Measurements from ENCODE around the gene CLHC1.
"Not testable (repeated sequence)": the region's sequence is repeated elsewhere in the genome, so short reads cannot be mapped to it uniquely, and the experiment has no call there.

CLHC1 gene

DNA sequence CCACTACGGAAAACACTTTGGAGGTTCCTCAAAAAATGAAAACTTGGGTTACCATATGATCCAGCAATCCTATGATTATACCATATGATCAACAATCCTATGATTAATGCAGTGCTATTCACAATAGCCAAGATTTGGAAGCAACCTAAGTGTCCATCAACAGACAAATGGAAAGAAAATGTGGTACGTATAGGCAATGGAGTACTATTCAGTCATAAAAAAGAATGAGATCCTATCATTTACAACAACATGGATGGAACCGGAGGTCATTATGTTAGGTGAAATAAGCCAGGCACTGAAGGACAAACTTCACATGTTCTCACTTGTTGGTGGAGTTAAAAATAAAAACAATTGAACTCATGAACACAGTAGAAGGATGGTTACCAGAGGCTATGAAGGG is 27.6 kb downstream of the CLHC1 start:
- no peaks in the 10 kb centered on the region for H3K4me1 ChIP-seq (ENCODE audit: insufficient read depth, low read length)
- 97% methylated on average over 2 of the region's 3 CpGs for WGBS
- H3K4me3 ChIP-seq (ENCODE audit: low read length): no peak overlapping the region
- H3K27ac ChIP-seq (ENCODE audit: low read depth, low read length): no peak overlapping the region
- no peak overlapping the region for H3K9ac ChIP-seq (ENCODE audit: low read depth, low read length)
- peaks cover 5% of the 10 kb centered on the region; the same call in 1 of the 2 replicates for H3K9me3 ChIP-seq (ENCODE audit: insufficient read depth, low read depth, low read length)
- peaks cover 11% of the 10 kb centered on the region; the same call in 1 of the 2 replicates for H3K36me3 ChIP-seq (ENCODE audit: insufficient read depth, low read length)
- H3K27me3 ChIP-seq (ENCODE audit: insufficient read depth, low read length): no peaks in the 10 kb centered on the region

DNA sequence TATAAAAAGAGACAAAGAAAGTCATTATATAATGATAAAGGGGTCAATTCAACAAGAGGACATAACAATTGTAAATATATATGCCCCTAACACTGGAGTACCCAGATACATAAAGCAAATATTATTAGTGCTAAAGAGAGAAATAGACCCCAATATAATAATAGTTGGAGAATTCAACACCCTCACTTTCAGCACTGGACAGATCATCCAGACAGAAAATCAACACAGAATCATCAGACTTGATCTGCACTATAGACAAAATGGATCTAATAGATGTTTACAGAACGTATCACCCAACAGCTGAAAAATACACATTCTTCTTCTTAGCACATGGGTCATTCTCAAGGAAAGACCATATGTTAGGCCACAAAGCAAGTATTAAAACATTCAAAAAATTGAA is 31.7 kb downstream of the CLHC1 start:
- no peak overlapping the region for H3K9ac ChIP-seq (ENCODE audit: low read depth, low read length)
- H3K36me3 ChIP-seq (ENCODE audit: insufficient read depth, low read length): peaks cover 10% of the 10 kb centered on the region; the same call in 1 of the 2 replicates
- H3K27me3 ChIP-seq (ENCODE audit: insufficient read depth, low read length): no peaks in the 10 kb centered on the region
- no peak overlapping the region for H3K4me3 ChIP-seq (ENCODE audit: low read length)
- 100% methylated on average over 1 of the region's 1 CpG for WGBS
- H3K27ac ChIP-seq (ENCODE audit: low read depth, low read length): no peak overlapping the region
- H3K4me1 ChIP-seq (ENCODE audit: insufficient read depth, low read length): no peaks in the 10 kb centered on the region
- H3K9me3 ChIP-seq (ENCODE audit: insufficient read depth, low read depth, low read length): peaks cover 5% of the 10 kb centered on the region; the same call in 1 of the 2 replicates

DNA sequence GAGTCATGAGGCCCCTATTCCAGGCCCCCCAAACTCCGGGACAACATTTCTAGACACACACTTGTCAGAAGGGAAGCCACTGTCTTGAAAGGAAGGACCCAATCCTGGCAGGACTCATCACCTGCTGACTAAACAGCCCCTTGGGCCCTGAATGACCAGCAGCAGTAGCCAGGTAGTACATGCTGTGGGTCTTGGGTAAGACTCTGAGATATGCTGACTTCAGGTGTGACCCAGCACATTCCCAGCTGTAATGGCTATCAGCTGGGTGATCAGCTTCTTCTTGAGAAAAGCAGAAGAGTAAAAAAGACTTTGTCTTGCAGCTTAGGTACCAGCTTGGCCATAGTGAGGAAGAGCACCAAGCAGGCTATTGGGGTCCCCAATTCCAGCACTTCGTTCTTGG is 35.6 kb downstream of the CLHC1 start:
- H3K4me3 ChIP-seq (ENCODE audit: low read length): no peak overlapping the region
- H3K9ac ChIP-seq (ENCODE audit: low read depth, low read length): no peak overlapping the region
- H3K27me3 ChIP-seq (ENCODE audit: insufficient read depth, low read length): no peaks in the 10 kb centered on the region
- peaks cover 2% of the 10 kb centered on the region; the same call in 1 of the 2 replicates for H3K9me3 ChIP-seq (ENCODE audit: insufficient read depth, low read depth, low read length)
- whole genome bisulfite sequencing: 96% methylated on average over 2 of the region's 2 CpGs
- H3K27ac ChIP-seq (ENCODE audit: low read depth, low read length): no peak overlapping the region
- H3K4me1 ChIP-seq (ENCODE audit: insufficient read depth, low read length): no peaks in the 10 kb centered on the region
- H3K36me3 ChIP-seq (ENCODE audit: insufficient read depth, low read length): no peaks in the 10 kb centered on the region; the same call in 1 of the 2 replicates

DNA sequence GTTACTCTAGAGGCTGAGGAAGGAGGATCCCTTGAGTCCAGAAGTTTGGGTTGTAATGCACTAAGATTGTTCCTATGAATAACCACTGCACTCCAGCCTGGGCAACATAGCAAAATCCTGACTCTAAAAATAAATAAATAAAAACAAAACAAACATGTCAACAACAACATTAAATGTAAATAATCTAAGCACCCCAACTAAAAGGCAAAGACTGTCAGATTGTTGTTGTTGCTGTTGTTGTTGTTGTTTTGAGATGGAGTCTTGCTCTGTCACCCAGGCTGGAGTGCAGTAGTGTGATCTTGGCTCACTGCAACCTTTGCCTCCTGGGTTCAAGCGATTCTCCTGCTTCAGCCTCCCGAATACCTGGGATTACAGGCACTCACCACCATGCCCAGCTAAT is 40.2 kb downstream of the CLHC1 start:
- not testable (repeated sequence) for H3K9me3 ChIP-seq (ENCODE audit: insufficient read depth, low read depth, low read length); H3K4me1 ChIP-seq (ENCODE audit: insufficient read depth, low read length); H3K36me3 ChIP-seq (ENCODE audit: insufficient read depth, low read length); H3K4me3 ChIP-seq (ENCODE audit: low read length); H3K27me3 ChIP-seq (ENCODE audit: insufficient read depth, low read length); H3K27ac ChIP-seq (ENCODE audit: low read depth, low read length); H3K9ac ChIP-seq (ENCODE audit: low read depth, low read length)
- 100% methylated on average over 2 of the region's 2 CpGs for WGBS

DNA sequence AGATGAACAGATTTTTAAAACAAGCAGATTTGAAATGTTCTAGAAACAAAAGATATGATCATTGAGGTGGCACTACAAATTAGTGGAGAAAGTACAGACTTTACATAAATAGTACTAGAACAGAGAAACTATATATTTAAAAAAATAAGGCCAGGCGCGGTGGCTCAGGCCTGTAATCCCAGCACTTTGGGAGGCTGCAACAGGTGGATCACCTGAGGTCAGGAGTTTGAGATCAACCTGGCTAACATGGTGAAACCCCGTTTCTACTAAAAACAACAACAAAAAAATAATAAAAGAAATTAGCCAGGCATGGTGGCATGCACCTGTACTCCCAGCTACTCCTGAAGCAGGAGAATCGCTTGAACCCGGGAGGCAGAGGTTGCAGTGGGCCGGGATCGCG is 45.3 kb downstream of the CLHC1 start:
- WGBS: 83% methylated on average over 8 of the region's 8 CpGs
- not testable (repeated sequence) for H3K27me3 ChIP-seq (ENCODE audit: insufficient read depth, low read length); H3K4me1 ChIP-seq (ENCODE audit: insufficient read depth, low read length)

DNA sequence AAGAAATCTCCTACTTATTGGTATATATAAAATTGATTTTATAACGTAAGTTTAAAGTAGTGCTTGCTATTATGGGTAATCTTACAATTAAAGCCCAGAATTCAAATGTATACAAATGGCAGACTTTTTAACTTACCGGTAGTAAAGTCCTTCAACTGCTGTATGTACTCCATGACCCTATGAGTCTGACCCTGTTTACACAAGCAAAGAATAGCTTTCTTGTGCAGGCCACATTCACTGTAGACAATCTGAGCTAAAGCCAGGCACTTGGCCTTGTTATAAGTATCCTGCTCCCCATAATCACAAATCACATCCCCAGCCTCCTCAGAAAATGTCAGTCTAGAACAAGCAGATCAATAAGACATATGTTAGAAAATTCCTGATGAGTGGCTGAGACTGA is 51.7 kb downstream of the CLHC1 start:
- Histone ChIP-seq H3K9me3 (ENCODE audit: insufficient read depth, low read depth, low read length) (no peaks in the 10 kb centered on the region), H3K27me3 (ENCODE audit: insufficient read depth, low read length) (no peaks in the 10 kb centered on the region), H3K4me1 (ENCODE audit: insufficient read depth, low read length) (no peaks in the 10 kb centered on the region), H3K9ac (ENCODE audit: low read depth, low read length) (no peak overlapping the region), H3K36me3 (ENCODE audit: insufficient read depth, low read length) (no peaks in the 10 kb centered on the region), H3K27ac (ENCODE audit: low read depth, low read length) (no peak overlapping the region), H3K4me3 (ENCODE audit: low read length) (no peak overlapping the region)
- 92% methylated on average over 1 of the region's 2 CpGs for WGBS

More for the DNA sequence above, 45.3 kb downstream of the CLHC1 start:
- H3K27ac ChIP-seq (ENCODE audit: low read depth, low read length); H3K36me3 ChIP-seq (ENCODE audit: insufficient read depth, low read length); H3K4me3 ChIP-seq (ENCODE audit: low read length); H3K9ac ChIP-seq (ENCODE audit: low read depth, low read length); H3K9me3 ChIP-seq (ENCODE audit: insufficient read depth, low read depth, low read length): not testable (repeated sequence)

DNA sequence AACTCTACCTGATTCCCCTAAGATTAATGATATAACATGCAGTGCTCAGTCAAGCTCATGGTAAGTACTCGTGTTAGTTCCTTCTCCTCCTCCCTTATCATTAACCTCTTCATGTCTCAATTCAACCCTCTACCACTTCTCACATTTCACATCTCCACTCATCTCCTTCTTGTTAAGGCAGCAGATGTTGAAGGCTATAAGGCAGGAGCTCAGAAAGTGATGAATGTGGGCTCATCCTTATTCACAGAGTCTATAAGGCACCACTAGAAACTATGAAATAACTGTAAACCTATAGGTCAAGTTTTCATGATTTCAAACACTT is 56.0 kb downstream of the CLHC1 start:
- Histone ChIP-seq H3K4me3 (ENCODE audit: low read length) (no peak overlapping the region), H3K27me3 (ENCODE audit: insufficient read depth, low read length) (no peaks in the 10 kb centered on the region), H3K36me3 (ENCODE audit: insufficient read depth, low read length) (no peaks in the 10 kb centered on the region), H3K9me3 (ENCODE audit: insufficient read depth, low read depth, low read length) (no peaks in the 10 kb centered on the region), H3K4me1 (ENCODE audit: insufficient read depth, low read length) (peaks cover 12% of the 10 kb centered on the region; the same call in 1 of the 2 replicates), H3K9ac (ENCODE audit: low read depth, low read length) (no peak overlapping the region), H3K27ac (ENCODE audit: low read depth, low read length) (no peak overlapping the region)
- 51% methylated on average over 1 of the region's 1 CpG for WGBS

DNA sequence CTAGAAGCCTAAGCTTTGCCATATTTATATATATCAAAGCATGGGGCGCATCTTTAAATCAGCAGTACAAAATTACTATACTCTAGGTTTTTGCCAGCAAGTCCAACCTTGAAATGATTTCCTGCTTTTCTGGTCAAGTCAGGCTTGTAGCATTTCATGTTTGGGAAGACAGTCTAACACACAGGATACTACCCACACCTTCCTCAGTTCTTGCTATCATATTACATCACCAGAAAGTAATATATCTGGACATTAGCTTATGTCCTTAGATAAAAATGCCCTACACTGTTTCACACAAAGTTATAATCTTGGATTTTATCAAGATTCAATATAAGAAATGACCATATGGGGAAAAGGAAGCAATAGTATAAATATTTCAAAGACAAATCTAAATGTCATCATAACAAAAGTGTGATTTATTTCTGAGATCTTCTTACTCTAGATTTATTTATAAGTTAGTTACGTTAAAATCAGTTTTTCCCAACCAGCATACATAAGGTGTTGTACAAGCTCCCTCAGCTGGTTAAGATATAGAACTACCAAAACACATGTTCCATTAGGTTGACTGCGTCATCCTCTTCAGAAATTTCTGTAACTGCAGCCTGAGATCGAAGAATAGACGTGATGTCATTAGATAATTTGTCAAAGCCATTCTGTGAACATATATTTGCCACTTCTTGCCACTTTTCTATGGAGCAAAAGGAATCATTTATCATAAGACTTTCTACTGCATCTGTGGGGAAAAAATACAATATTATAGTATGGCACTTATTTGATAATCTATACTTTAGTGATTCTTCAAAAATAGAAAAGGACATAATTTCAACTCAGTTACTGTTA is 56.6 kb downstream of the CLHC1 start:
- WGBS: 90% methylated on average over 5 of the region's 5 CpGs
- no peaks in the 10 kb centered on the region for H3K36me3 ChIP-seq (ENCODE audit: insufficient read depth, low read length)
- H3K9ac ChIP-seq (ENCODE audit: low read depth, low read length): no peak overlapping the region
- peaks cover 12% of the 10 kb centered on the region; the same call in 1 of the 2 replicates for H3K4me1 ChIP-seq (ENCODE audit: insufficient read depth, low read length)
- no peak overlapping the region for H3K4me3 ChIP-seq (ENCODE audit: low read length)
- no peaks in the 10 kb centered on the region for H3K9me3 ChIP-seq (ENCODE audit: insufficient read depth, low read depth, low read length)
- no peaks in the 10 kb centered on the region for H3K27me3 ChIP-seq (ENCODE audit: insufficient read depth, low read length)
- H3K27ac ChIP-seq (ENCODE audit: low read depth, low read length): no peak overlapping the region

DNA sequence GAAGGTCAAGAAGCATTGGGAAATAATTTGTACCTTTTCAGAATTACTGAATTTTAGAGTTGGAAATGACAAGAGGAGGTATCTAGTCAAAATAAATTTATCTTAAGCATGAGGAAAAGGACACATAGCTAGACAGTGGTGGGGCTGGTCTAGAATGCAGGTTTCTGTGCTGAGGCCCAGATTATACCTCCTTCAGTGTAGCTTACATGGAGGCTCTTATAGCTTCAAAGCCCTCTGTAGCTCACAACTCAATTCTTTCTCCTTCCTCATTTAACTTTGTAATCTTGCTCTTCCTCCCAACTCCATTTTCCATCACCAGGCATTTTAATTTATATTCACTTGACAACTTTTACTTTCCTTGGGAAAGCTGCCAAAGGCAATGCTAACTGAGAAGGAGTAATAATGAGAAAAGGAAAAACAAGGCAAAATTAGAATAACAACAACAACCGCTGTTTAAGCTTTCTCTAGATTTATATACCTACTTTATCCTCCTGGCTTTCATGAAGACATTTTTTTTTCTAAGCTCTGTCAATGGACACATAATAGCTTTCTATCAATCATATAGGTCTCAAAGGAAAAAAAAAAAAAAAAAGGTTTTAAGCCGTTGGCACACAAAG is 58.5 kb downstream of the CLHC1 start:
- WGBS: 77% methylated on average over 2 of the region's 2 CpGs
- no peak overlapping the region for H3K9ac ChIP-seq (ENCODE audit: low read depth, low read length)

DNA sequence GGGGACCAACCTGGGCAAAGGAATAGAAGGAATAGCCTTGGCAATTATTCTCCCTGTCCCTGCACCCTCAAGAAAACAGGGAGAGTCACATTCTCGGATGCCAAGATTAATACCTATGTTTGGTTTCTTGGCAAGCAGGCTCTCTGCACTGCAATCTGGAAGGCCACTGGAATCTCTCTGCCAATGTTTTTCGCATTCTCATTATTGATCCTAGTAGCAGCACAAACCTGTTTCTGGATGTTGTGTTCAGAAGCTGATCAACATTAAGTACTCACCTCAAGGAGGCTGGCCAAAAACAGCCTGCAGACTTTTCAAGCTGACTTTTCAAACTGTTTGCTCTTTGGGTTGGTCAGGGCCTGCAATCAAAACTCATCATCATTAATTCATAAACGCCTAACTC is 62.2 kb downstream of the CLHC1 start:
- no peak overlapping the region for H3K9ac ChIP-seq (ENCODE audit: low read depth, low read length)
- H3K4me3 ChIP-seq (ENCODE audit: low read length): no peak overlapping the region
- H3K36me3 ChIP-seq (ENCODE audit: insufficient read depth, low read length): no peaks in the 10 kb centered on the region
- 92% methylated on average over 3 of the region's 3 CpGs for WGBS
- no peak overlapping the region for H3K27ac ChIP-seq (ENCODE audit: low read depth, low read length)
- no peaks in the 10 kb centered on the region for H3K27me3 ChIP-seq (ENCODE audit: insufficient read depth, low read length)
- peaks cover 24% of the 10 kb centered on the region for H3K4me1 ChIP-seq (ENCODE audit: insufficient read depth, low read length)
- no peaks in the 10 kb centered on the region for H3K9me3 ChIP-seq (ENCODE audit: insufficient read depth, low read depth, low read length)

More for the DNA sequence above, 58.5 kb downstream of the CLHC1 start:
- Histone ChIP-seq H3K36me3 (ENCODE audit: insufficient read depth, low read length) (no peaks in the 10 kb centered on the region), H3K27ac (ENCODE audit: low read depth, low read length) (no peak overlapping the region), H3K27me3 (ENCODE audit: insufficient read depth, low read length) (no peaks in the 10 kb centered on the region), H3K9me3 (ENCODE audit: insufficient read depth, low read depth, low read length) (no peaks in the 10 kb centered on the region), H3K4me3 (ENCODE audit: low read length) (no peak overlapping the region), H3K4me1 (ENCODE audit: insufficient read depth, low read length) (peaks cover 12% of the 10 kb centered on the region; the same call in 1 of the 2 replicates)

DNA sequence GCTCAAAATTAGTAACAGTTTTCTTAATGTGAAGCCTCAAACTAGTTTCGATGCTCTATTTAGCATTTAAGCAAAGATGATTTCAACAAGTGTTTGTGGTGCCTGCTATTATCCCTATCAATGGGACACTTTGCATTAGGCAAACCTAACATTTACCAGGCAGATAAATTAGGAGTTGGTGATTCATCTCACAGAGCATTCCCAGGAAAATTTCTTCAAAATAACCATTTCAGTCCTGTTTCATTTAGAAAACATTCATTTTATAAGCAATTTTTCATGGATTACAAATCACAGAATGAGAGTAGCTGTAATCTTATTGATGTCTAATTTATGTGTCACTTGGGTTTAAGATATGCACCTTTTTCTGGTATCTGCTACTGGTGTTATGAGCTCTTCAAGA is 62.7 kb downstream of the CLHC1 start:
- Histone ChIP-seq H3K27ac (ENCODE audit: low read depth, low read length) (no peak overlapping the region), H3K9ac (ENCODE audit: low read depth, low read length) (no peak overlapping the region), H3K4me1 (ENCODE audit: insufficient read depth, low read length) (peaks cover 30% of the 10 kb centered on the region), H3K9me3 (ENCODE audit: insufficient read depth, low read depth, low read length) (no peaks in the 10 kb centered on the region), H3K27me3 (ENCODE audit: insufficient read depth, low read length) (no peaks in the 10 kb centered on the region), H3K4me3 (ENCODE audit: low read length) (no peak overlapping the region), H3K36me3 (ENCODE audit: insufficient read depth, low read length) (no peaks in the 10 kb centered on the region)
- 100% methylated on average over 1 of the region's 1 CpG for WGBS

Measured in HUES64 (cell line).